Nephron (organoid): ENCODE data around the gene IL5RA.

Source experiments
- H3K27ac Mint-ChIP-seq, 3 experiments: 2 replicates each; pipeline ENCODE4 v1.8.0; 2020; ENCODE audit warnings: mixed read lengths in 3 of 3, mild to moderate bottlenecking in 2 of 3, moderate library complexity in 1 of 3
- H3K27me3 Mint-ChIP-seq: 2 replicates; pipeline ENCODE4 v1.8.0; 2021; ENCODE audit warnings: low read depth, mild to moderate bottlenecking, moderate library complexity, mixed read lengths
- H3K36me3 Mint-ChIP-seq: 2 replicates; pipeline ENCODE4 v1.8.0; 2020; ENCODE audit warnings: low read depth, mixed read lengths
- H3K4me1 Mint-ChIP-seq: 2 replicates; pipeline ENCODE4 v1.8.0; 2020; ENCODE audit warnings: mixed read lengths
- H3K4me3 Mint-ChIP-seq, 3 experiments: 2 replicates each; pipeline ENCODE4 v1.8.0; 2020; ENCODE audit warnings: mild to moderate bottlenecking in 3 of 3, mixed read lengths in 3 of 3, moderate library complexity in 2 of 3
- H3K9me3 Mint-ChIP-seq: 2 replicates; pipeline ENCODE4 v1.8.0; 2020; ENCODE audit warnings: mixed read lengths
- TF ChIP-seq, protein P1 (sequence below), 3 experiments: fragments of 200-600 bp; sonication (generic); IDR thresholded peaks; one replicate each; pipeline ENCODE4 v1.5.0; 2021; ENCODE audit warnings: antibody characterized with exemption in 3 of 3; ENCODE audit not compliant: unreplicated experiment in 3 of 3

IL5RA gene

DNA sequence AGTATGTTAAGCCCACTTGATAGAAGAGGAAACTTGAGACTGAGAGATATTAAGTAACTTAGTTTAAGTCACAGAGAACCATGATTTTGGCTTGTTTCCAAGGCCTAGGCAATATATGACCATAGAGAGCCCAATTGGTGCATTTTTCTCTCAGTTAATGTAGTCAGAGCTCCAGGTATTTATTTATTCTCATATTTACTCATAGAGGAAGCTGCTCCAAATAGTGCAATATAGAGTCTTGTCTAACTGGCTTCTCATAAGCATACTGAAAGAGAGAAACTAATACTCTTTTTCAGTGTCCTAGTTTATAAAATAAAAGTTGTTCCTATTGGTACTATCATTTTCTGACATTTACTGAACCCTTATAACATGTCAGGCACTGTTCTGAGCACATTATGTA lies 31.8 kb upstream of the IL5RA start:
- Mint-ChIP-seq H3K27me3 (no peaks in the 10 kb centered on the region), H3K27ac (no peak overlapping the region), H3K4me1 (no peaks in the 10 kb centered on the region), H3K4me3 (no peak overlapping the region), H3K36me3 (peaks cover 86% of the 10 kb centered on the region), H3K9me3 (no peaks in the 10 kb centered on the region)
- TF ChIP-seq, protein P1, sequence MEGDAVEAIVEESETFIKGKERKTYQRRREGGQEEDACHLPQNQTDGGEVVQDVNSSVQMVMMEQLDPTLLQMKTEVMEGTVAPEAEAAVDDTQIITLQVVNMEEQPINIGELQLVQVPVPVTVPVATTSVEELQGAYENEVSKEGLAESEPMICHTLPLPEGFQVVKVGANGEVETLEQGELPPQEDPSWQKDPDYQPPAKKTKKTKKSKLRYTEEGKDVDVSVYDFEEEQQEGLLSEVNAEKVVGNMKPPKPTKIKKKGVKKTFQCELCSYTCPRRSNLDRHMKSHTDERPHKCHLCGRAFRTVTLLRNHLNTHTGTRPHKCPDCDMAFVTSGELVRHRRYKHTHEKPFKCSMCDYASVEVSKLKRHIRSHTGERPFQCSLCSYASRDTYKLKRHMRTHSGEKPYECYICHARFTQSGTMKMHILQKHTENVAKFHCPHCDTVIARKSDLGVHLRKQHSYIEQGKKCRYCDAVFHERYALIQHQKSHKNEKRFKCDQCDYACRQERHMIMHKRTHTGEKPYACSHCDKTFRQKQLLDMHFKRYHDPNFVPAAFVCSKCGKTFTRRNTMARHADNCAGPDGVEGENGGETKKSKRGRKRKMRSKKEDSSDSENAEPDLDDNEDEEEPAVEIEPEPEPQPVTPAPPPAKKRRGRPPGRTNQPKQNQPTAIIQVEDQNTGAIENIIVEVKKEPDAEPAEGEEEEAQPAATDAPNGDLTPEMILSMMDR (IDR thresholded peaks at IDR 0.05; ENCODE audit: unreplicated experiment in 3 of 3) = no peak

DNA sequence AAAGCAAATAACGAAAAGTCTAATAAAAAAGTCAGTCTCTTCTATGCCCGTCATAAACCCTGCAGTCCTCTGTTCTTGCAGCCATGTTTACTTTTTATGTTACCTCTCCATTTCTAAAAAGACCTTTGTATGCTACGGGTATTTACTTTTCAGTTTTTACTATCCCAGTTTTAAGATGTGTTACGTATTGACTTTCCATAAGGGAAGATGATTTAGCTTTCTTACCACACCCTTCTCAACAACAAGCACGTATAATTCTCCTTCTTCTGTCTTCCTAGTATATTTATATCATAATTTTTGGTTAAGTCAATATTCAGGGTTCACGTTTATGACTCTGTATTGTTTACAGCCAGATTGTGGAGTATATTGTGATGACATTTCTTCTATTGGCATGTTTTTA lies 27.4 kb upstream of the IL5RA start:
- H3K36me3 Mint-ChIP-seq = peaks cover 73% of the 10 kb centered on the region
- H3K27me3 Mint-ChIP-seq = no peaks in the 10 kb centered on the region
- TF ChIP-seq, protein P1 (IDR thresholded peaks at IDR 0.05; ENCODE audit: unreplicated experiment in 3 of 3) = no peak
- H3K27ac Mint-ChIP-seq = no peak overlapping the region
- no peaks in the 10 kb centered on the region for H3K9me3 Mint-ChIP-seq
- H3K4me3 Mint-ChIP-seq = no peak overlapping the region
- peaks cover 4% of the 10 kb centered on the region for H3K4me1 Mint-ChIP-seq

DNA sequence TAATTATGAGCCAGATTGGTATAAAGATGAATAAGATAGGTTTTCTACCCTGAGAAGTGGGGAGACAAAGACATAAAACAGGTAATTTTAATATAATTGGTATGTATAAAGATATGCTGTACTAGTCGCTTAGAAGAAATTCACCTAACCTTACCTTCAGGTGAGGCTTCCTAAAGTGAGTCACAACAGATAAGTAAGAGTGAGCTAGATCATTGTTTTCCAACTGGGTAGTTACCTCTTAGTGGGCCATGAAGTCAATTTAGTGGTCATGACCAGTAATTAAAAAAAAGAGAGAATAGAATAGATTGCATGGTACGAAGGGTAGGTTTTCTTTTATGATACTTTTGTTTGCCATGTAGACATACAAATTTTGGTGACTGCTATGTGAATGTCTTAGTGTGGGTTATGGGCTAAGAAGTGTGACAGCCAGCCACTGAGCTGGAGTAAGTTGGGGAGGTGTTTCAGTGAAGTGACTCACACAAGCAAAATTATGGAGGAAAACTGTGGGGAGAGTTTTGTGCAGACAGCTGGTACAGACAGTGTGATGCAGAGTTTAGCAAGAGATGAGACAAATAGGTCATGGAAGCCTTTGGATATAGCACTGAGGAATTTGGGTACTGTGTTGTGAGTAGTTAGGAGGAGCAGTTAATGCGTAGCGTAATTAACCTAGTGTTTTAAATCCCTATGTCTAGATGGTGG lies 24.7 kb upstream of the IL5RA start:
- no peaks in the 10 kb centered on the region for H3K9me3 Mint-ChIP-seq
- H3K4me3 Mint-ChIP-seq = no peak overlapping the region
- H3K4me1 Mint-ChIP-seq = peaks cover 4% of the 10 kb centered on the region
- H3K27me3 Mint-ChIP-seq = no peaks in the 10 kb centered on the region
- peaks cover 70% of the 10 kb centered on the region for H3K36me3 Mint-ChIP-seq
- no peak overlapping the region for H3K27ac Mint-ChIP-seq
- TF ChIP-seq, protein P1 (IDR thresholded peaks at IDR 0.05; ENCODE audit: unreplicated experiment in 3 of 3) = no peak

DNA sequence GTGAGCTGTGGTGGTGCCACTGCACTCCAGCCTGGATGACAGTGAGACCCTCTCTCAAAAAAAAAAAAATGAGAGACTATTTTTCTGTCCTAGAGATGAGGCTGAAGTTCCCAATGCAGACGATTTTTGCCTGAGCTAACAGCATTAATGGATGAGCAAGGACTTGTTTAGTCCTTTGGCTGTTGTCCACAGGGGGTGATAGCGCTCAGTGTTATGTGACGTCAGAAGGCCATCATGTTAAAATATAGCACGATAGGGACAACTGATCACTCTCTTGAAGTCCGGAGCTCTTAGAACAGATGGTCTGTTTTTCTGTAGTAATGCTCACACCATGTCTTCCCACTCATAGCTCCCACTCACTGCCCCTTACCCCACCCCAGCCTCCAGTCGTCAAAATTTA lies 23.3 kb upstream of the IL5RA start:
- Mint-ChIP-seq H3K27ac (no peak overlapping the region), H3K9me3 (no peaks in the 10 kb centered on the region), H3K36me3 (peaks cover 70% of the 10 kb centered on the region), H3K4me1 (peaks cover 9% of the 10 kb centered on the region), H3K27me3 (no peaks in the 10 kb centered on the region), H3K4me3 (no peak overlapping the region)
- TF ChIP-seq, protein P1 (IDR thresholded peaks at IDR 0.05; ENCODE audit: unreplicated experiment in 3 of 3) = no peak

DNA sequence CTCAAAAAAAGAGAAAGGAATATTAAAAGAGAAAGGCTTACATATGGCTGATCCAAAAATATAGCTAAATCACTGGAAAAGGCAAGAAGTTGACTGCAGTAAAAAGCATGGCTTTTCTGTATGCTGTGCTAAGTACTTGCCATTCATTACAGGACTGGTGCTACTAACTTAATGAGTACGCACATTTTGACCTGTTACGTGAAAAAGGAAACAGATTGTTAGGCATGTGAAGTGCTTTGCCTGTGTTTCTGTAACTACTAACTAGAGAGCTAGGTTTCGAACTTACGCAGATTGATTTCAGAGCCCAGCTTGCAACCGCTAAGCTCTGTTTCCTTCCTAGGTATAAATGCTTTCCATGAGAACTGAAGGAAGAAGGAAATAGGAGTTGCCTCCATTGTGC lies 19.4 kb upstream of the IL5RA start:
- Mint-ChIP-seq H3K4me1 (peaks cover 28% of the 10 kb centered on the region), H3K4me3 (peak overlapping the region in 1 of 3 experiments; percentile 39), H3K27me3 (no peaks in the 10 kb centered on the region), H3K9me3 (no peaks in the 10 kb centered on the region), H3K27ac (no peak overlapping the region), H3K36me3 (peaks cover 40% of the 10 kb centered on the region)
- TF ChIP-seq, protein P1 (IDR thresholded peaks at IDR 0.05; ENCODE audit: unreplicated experiment in 3 of 3) = no peak

DNA sequence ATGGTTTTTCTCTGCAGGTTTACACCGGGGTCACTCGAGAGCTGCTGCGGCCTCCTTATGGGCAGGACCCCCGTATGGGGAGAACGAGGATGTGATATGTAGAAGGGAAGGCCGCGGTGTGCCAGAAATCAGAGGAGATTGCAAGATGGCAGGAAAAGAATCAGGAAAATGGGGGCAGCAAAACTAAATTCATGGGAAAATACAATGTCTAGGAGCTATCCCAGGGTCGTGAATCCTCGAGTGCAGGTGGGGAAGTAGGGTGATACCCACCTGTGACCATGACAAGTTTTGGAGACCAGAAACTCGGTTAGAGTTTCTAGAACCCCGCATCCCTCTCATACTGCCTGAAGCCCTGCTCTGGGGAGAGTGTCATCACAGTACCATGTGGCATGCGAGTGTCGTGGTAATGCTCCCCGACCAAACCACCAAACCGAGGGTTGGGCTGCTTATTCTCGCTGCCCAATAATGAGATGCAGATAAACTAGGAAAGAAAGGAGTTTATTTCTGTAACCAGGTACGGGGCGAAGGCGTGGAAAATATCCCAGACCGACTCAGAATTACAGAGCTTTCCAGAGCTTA lies 17.3 kb upstream of the IL5RA start:
- TF ChIP-seq, protein P1 (IDR thresholded peaks at IDR 0.05; ENCODE audit: unreplicated experiment in 3 of 3) = no peak
- Mint-ChIP-seq H3K4me3 (peak overlapping the region; percentile 90 to 97 (median 95)), H3K27ac (peak overlapping the region; percentile 92 to 99 (median 99)), H3K4me1 (peaks cover 24% of the 10 kb centered on the region), H3K27me3 (no peaks in the 10 kb centered on the region), H3K9me3 (no peaks in the 10 kb centered on the region), H3K36me3 (peaks cover 28% of the 10 kb centered on the region)
